Suprapubic skin (tissue), 4 donors: ENCODE data around the gene DKK3. TPM values are rescaled to one million over a fixed set of nuclear protein-coding genes. Genes with fewer than 3 reads are reported as not detected.
A peak's percentile ranks its signal among the peaks of the same experiment; 100 is the strongest.

ENCODE experiments used
- DNase-seq, 2 donors: peaks; one replicate each; pipeline ENCODE4 v3.0.0-alpha.2; 2019; ENCODE audit warnings: low spot score in 2 of 2
- H3K27ac ChIP-seq: fragments of 200-600 bp; sonication (generic); one replicate; pipeline ENCODE4 v1.5.1; 2019
- H3K27me3 ChIP-seq: fragments of 200-600 bp; sonication (generic); one replicate; pipeline ENCODE4 v1.5.1; 2019
- H3K36me3 ChIP-seq: fragments of 200-600 bp; sonication (generic); one replicate; pipeline ENCODE4 v1.5.1; 2019
- H3K4me1 ChIP-seq: fragments of 200-600 bp; sonication (generic); one replicate; pipeline ENCODE4 v1.5.1; 2019
- H3K4me3 ChIP-seq: fragments of 200-600 bp; sonication (generic); one replicate; pipeline ENCODE4 v1.5.1; 2019; ENCODE audit warnings: mild to moderate bottlenecking
- H3K9me3 ChIP-seq: fragments of 200-600 bp; sonication (generic); one replicate; pipeline ENCODE4 v1.5.1; 2019
- EP300 ChIP-seq: sonication (generic); formaldehyde crosslinking; IDR thresholded peaks from one replicate; pipeline ENCODE4 v1.6.1; 2017; ENCODE audit warnings: antibody characterized with exemption
- POLR2A ChIP-seq, 2 donors: fragments of 450-650 bp; IDR thresholded peaks; one replicate each; pipeline ENCODE4 v1.6.1; 2017; ENCODE audit warnings: antibody characterized with exemption in 2 of 2, mild to moderate bottlenecking in 2 of 2, moderate library complexity in 2 of 2
- POLR2AphosphoS5 ChIP-seq, 3 donors: sonication (generic); formaldehyde crosslinking; IDR thresholded peaks; one replicate each; pipeline ENCODE4 v1.6.1; 2017; ENCODE audit warnings: antibody characterized with exemption in 3 of 3
- WGBS: methylation state at CpG from one replicate; pipeline ENCODE4 v1.1.5; 2018; 5-methylcytosine and 5-hydroxymethylcytosine counted together
- total RNA-seq, 4 donors: library from RNA; depleted of rRNA; stranded (reverse); fragments of >200 nt; gene quantifications; one replicate each; pipeline ENCODE4 v1.1.0, GENCODE V29; 2016
- TF ChIP-seq, protein P1 (sequence below), 2 donors: fragments of 200-600 bp in 1 of 2; fragments of 450-650 bp in 1 of 2; sonication (generic) in 1 of 2; IDR thresholded peaks; one replicate each; pipeline ENCODE4 v1.5.1; 2016 to 2019; ENCODE audit warnings: antibody characterized with exemption in 2 of 2, mild to moderate bottlenecking in 1 of 2, moderate library complexity in 1 of 2

DKK3 gene
- total RNA-seq, 4 donors from 2014 or later = 105 to 152 (median 137) TPM

DNA sequence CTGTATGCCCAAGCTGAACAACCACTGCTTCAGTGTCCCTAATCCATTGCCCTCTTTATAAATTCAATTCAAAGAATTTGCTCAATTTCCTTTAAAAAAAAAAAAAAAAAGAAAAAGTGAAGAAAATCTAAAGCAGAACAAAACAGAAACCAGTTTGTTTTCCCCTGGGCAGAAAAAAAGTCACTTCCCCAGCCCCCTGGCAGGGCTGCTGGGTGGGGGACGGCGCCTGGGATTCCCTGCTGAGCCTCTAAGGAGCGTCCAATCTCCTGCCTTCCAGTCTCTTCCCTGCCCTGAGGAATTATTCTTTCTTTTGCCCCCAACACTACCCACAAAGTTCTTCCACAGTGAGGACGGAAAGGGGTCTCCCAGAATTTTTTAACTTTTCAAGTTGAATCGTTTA is 23.9 kb downstream of the DKK3 start:
- Histone ChIP-seq H3K4me1 (peaks cover 47% of the 10 kb centered on the region), H3K36me3 (no peaks in the 10 kb centered on the region), H3K27me3 (no peaks in the 10 kb centered on the region), H3K4me3 (no peak overlapping the region), H3K9me3 (no peaks in the 10 kb centered on the region), H3K27ac (no peak overlapping the region)
- peak in 1 of 2 donors; percentile 37 for DNase-seq
- TF ChIP-seq POLR2A (IDR thresholded peaks at IDR 0.05) (no peak), POLR2AphosphoS5 (IDR thresholded peaks at IDR 0.05) (no peak), EP300 (no peak)
- TF ChIP-seq, protein P1, sequence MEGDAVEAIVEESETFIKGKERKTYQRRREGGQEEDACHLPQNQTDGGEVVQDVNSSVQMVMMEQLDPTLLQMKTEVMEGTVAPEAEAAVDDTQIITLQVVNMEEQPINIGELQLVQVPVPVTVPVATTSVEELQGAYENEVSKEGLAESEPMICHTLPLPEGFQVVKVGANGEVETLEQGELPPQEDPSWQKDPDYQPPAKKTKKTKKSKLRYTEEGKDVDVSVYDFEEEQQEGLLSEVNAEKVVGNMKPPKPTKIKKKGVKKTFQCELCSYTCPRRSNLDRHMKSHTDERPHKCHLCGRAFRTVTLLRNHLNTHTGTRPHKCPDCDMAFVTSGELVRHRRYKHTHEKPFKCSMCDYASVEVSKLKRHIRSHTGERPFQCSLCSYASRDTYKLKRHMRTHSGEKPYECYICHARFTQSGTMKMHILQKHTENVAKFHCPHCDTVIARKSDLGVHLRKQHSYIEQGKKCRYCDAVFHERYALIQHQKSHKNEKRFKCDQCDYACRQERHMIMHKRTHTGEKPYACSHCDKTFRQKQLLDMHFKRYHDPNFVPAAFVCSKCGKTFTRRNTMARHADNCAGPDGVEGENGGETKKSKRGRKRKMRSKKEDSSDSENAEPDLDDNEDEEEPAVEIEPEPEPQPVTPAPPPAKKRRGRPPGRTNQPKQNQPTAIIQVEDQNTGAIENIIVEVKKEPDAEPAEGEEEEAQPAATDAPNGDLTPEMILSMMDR (IDR thresholded peaks at IDR 0.05) = no peak
- 57% methylated on average over 5 of the region's 5 CpGs for WGBS

DNA sequence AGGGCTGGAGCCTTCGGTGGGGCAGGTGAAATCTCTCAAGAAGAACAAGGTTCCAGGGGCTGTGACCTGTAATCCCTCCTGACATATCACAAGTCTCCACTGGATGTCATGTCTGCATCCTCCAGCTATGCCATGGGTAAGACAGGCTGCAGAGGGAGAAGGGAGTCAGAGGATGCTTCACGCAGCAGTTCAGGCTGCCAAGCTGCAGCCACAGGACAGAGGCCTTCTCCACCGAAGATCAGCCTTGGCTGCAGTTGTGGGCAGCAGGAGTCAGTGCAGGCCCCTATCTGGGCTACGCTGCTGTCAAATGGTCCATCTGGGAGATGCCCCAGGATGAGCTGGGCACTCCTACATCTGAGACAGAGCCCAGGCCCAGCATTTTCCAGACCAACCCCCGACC is 25.0 kb downstream of the DKK3 start:
- Histone ChIP-seq H3K27ac (no peak overlapping the region), H3K4me1 (peaks cover 58% of the 10 kb centered on the region), H3K36me3 (no peaks in the 10 kb centered on the region), H3K4me3 (no peak overlapping the region), H3K27me3 (no peaks in the 10 kb centered on the region), H3K9me3 (no peaks in the 10 kb centered on the region)
- TF ChIP-seq POLR2A (IDR thresholded peaks at IDR 0.05) (no peak), POLR2AphosphoS5 (IDR thresholded peaks at IDR 0.05) (no peak), EP300 (no peak)
- TF ChIP-seq, protein P1 (IDR thresholded peaks at IDR 0.05) = no peak
- 71% methylated on average over 5 of the region's 5 CpGs for WGBS
- no peak for DNase-seq

DNA sequence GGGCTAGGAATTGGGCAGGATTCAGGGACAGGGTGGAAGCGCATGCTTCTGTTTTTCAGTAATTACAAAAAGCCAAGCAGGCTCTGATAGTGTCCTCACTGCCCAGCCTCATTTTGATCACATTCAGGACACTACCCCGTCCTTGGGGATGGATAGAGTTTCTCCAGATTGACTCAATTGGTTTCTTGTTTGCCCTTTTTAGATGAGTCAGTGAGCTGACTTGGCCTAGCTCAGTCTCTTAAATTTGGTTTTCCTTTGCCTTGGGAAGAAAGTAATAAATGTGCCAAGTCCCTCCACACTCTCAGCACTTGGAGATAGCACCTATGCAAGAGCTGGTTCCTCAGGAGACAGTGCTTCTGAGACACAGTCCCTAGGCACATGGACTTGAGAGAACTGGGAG is 25.5 kb downstream of the DKK3 start:
- Histone ChIP-seq H3K27me3 (no peaks in the 10 kb centered on the region), H3K4me3 (no peak overlapping the region), H3K27ac (no peak overlapping the region), H3K9me3 (no peaks in the 10 kb centered on the region), H3K4me1 (peaks cover 63% of the 10 kb centered on the region), H3K36me3 (no peaks in the 10 kb centered on the region)
- DNase-seq = no peak
- 74% methylated on average over 2 of the region's 2 CpGs for WGBS
- no peak for TF ChIP-seq POLR2A (IDR thresholded peaks at IDR 0.05)
- TF ChIP-seq, protein P1 (IDR thresholded peaks at IDR 0.05) = no peak
- no peak for TF ChIP-seq POLR2AphosphoS5 (IDR thresholded peaks at IDR 0.05)
- TF ChIP-seq EP300 = no peak

DNA sequence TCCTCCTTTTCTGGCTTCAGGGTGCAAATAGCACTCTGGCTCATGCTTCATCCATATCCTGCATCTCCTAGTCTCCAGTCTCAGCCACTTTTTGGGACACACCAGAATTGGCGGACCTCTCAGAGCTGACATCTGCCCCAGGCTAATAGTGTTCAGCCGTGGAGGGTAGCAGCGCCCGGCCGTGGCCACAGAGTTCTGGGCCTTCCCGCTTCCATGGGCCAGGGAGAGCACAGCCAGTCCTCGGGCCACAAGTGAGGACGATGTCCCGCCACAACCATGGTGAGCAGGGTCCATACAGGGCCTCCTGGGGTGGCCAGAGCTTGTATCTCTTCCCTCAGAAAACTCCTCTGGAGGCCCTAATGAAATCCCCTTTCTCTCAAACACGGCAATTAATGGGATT is 26.0 kb downstream of the DKK3 start:
- no peak for DNase-seq
- 92% methylated on average over 9 of the region's 10 CpGs for WGBS
- no peaks in the 10 kb centered on the region for H3K9me3 ChIP-seq

DNA sequence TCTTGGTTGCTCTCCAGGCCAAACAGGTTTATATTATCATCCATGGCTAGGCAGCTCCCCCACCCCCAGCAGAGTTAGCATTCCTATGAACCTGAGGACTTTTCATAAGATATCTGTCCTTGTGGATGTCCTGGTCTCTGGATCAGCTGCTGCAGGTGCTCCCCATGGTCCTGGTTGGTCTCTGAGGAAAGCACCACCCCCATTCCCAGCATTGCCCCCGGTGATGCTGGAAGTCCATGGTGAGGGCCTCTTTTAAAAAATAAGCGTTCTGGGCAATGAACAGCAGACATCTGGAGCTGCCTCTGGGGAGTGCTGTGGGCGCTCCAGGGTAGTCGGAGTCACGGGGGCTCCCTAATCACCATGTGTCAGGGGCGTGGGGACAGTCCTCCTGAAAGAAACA is 26.6 kb downstream of the DKK3 start:
- TF ChIP-seq POLR2AphosphoS5 (IDR thresholded peaks at IDR 0.05) = no peak
- no peak for TF ChIP-seq EP300
- no peak for TF ChIP-seq POLR2A (IDR thresholded peaks at IDR 0.05)
- TF ChIP-seq, protein P1 (IDR thresholded peaks at IDR 0.05) = no peak
- H3K9me3 ChIP-seq = no peaks in the 10 kb centered on the region
- no peak for DNase-seq
- peaks cover 71% of the 10 kb centered on the region for H3K4me1 ChIP-seq
- no peak overlapping the region for H3K4me3 ChIP-seq
- no peaks in the 10 kb centered on the region for H3K27me3 ChIP-seq
- 97% methylated on average over 6 of the region's 6 CpGs for WGBS
- no peak overlapping the region for H3K27ac ChIP-seq
- H3K36me3 ChIP-seq = no peaks in the 10 kb centered on the region

More for the DNA sequence above, 26.0 kb downstream of the DKK3 start:
- H3K4me3 ChIP-seq = no peak overlapping the region
- TF ChIP-seq, protein P1 (IDR thresholded peaks at IDR 0.05) = no peak
- TF ChIP-seq POLR2A (IDR thresholded peaks at IDR 0.05) = no peak
- TF ChIP-seq POLR2AphosphoS5 (IDR thresholded peaks at IDR 0.05) = no peak
- TF ChIP-seq EP300 = no peak
- H3K4me1 ChIP-seq = peaks cover 65% of the 10 kb centered on the region
- H3K27ac ChIP-seq = peak overlapping the region; percentile 38
- no peaks in the 10 kb centered on the region for H3K27me3 ChIP-seq
- no peaks in the 10 kb centered on the region for H3K36me3 ChIP-seq
